ENCODE measurements around the gene PTPRT.

The PTPRT gene

GRCh38 chr20:43202100-43202499 lies 12.4 kb upstream of the PTPRT start:
- Histone ChIP-seq H3K9me3 (no peaks in the 10 kb centered on the region), H3K27ac (no peak overlapping the region), H3K27me3 (no peaks in the 10 kb centered on the region), H3K4me3 (ENCODE audit: low read depth in 1 of 2, low read length in 1 of 2) (no peak overlapping the region), H3K4me1 (ENCODE audit: control insufficient read depth in 1 of 2, insufficient read depth in 1 of 2, low read depth in 1 of 2, low read length in 1 of 2) (no peaks in the 10 kb centered on the region), H3K36me3 (no peaks in the 10 kb centered on the region)
- TF ChIP-seq CTCF (IDR thresholded peaks at IDR 0.05), result no peak

GRCh38 chr20:43198607-43199006 lies 8.9 kb upstream of the PTPRT start:
- TF ChIP-seq CTCF (IDR thresholded peaks at IDR 0.05), result no peak
- Histone ChIP-seq H3K4me1 (ENCODE audit: control insufficient read depth in 1 of 2, insufficient read depth in 1 of 2, low read depth in 1 of 2, low read length in 1 of 2) (no peaks in the 10 kb centered on the region), H3K4me3 (ENCODE audit: low read depth in 1 of 2, low read length in 1 of 2) (no peak overlapping the region), H3K27me3 (no peaks in the 10 kb centered on the region), H3K27ac (no peak overlapping the region), H3K9me3 (no peaks in the 10 kb centered on the region), H3K36me3 (no peaks in the 10 kb centered on the region)

GRCh38 chr20:43196243-43196642 lies 6.5 kb upstream of the PTPRT start:
- Histone ChIP-seq H3K4me1 (ENCODE audit: control insufficient read depth in 1 of 2, insufficient read depth in 1 of 2, low read depth in 1 of 2, low read length in 1 of 2) (no peaks in the 10 kb centered on the region), H3K27ac (no peak overlapping the region), H3K27me3 (peaks cover 16% of the 10 kb centered on the region), H3K4me3 (ENCODE audit: low read depth in 1 of 2, low read length in 1 of 2) (no peak overlapping the region), H3K9me3 (no peaks in the 10 kb centered on the region), H3K36me3 (no peaks in the 10 kb centered on the region)
- no peak for TF ChIP-seq CTCF (IDR thresholded peaks at IDR 0.05)

- no peaks in the 10 kb centered on the region for H3K36me3 ChIP-seq
- H3K27me3 ChIP-seq, result peaks cover 35% of the 10 kb centered on the region
- no peaks in the 10 kb centered on the region for H3K9me3 ChIP-seq
- H3K4me3 ChIP-seq (ENCODE audit: low read depth in 1 of 2, low read length in 1 of 2), result no peak overlapping the region
- TF ChIP-seq CTCF (IDR thresholded peaks at IDR 0.05), result no peak
- no peaks in the 10 kb centered on the region for H3K4me1 ChIP-seq (ENCODE audit: control insufficient read depth in 1 of 2, insufficient read depth in 1 of 2, low read depth in 1 of 2, low read length in 1 of 2)
- no peak overlapping the region for H3K27ac ChIP-seq
Measured at GRCh38 chr20:43194137-43194536, 4.4 kb upstream of the PTPRT start.

GRCh38 chr20:43193443-43193842 lies 3.7 kb upstream of the PTPRT start:
- no peaks in the 10 kb centered on the region for H3K36me3 ChIP-seq
- no peak for TF ChIP-seq CTCF (IDR thresholded peaks at IDR 0.05)
- H3K27ac ChIP-seq, result no peak overlapping the region
- no peak overlapping the region for H3K4me3 ChIP-seq (ENCODE audit: low read depth in 1 of 2, low read length in 1 of 2)
- no peaks in the 10 kb centered on the region for H3K4me1 ChIP-seq (ENCODE audit: control insufficient read depth in 1 of 2, insufficient read depth in 1 of 2, low read depth in 1 of 2, low read length in 1 of 2)
- no peaks in the 10 kb centered on the region for H3K9me3 ChIP-seq
- peaks cover 42% of the 10 kb centered on the region for H3K27me3 ChIP-seq

Data from neutrophil (primary cell).